GM18499 (cell line): Measurements from ENCODE around the gene DBP.
"Not testable (repeated sequence)": the region's sequence is repeated elsewhere in the genome, so short reads cannot be mapped to it uniquely, and the experiment has no call there.

ENCODE experiments used
- ATAC-seq: cut with Tn5 transposase; IDR thresholded peaks from one replicate; pipeline ENCODE4 v1.9.1; 2021; ENCODE audit warnings: moderate number of reproducible peaks; ENCODE audit not compliant: insufficient read depth, unreplicated experiment

DBP gene

GRCh38 chr19:48668761-48669160 lies 31.6 kb upstream of the DBP start:
- no peak for ATAC-seq

GRCh38 chr19:48668332-48668731 lies 31.2 kb upstream of the DBP start:
- no peak for ATAC-seq

- ATAC-seq = no peak
Observed at GRCh38 chr19:48665786-48666185, 28.6 kb upstream of the DBP start.

DNA sequence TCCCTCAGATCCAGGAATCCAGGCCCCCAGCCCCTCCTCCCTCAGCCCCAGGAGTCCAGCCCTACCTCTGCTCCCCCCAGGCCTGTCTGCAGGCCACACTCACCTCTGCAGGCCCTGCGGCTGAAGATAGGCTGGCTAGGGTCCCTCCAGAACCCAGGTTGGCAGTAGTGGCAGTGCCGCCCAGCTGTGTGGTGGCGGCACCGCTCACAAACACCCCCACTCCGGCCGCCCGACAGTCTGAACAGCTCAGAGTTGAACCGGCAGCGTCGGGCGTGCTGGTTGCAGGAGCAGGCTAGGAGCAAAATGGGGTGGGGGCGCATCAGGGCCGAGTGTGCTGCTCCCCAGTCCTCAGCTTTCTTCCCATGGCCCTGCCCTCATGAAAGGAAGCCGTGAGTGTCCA lies 27.3 kb upstream of the DBP start:
- no peak for ATAC-seq

GRCh38 chr19:48663667-48664066 lies 26.5 kb upstream of the DBP start:
- no peak for ATAC-seq

DNA sequence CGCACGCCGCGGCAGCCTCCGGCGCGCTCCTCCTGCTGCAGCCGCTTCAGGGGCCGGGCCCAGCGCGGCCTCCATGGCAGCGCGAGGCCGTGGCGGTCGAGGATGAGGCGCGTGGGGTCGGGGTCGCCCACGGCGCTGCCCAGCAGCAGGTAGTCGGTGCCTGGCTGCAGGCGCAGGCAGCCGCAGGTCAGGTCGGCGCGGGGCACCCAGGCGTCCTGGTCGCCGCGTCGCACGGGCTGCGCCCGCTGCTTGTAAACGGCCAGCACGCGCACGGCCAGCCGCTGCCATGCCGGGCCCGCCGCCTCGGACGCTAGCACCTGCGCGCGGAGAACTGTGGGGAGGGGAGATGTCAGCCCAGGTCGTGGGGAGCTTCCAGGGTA lies 24.5 kb upstream of the DBP start:
- ATAC-seq = no peak

DNA sequence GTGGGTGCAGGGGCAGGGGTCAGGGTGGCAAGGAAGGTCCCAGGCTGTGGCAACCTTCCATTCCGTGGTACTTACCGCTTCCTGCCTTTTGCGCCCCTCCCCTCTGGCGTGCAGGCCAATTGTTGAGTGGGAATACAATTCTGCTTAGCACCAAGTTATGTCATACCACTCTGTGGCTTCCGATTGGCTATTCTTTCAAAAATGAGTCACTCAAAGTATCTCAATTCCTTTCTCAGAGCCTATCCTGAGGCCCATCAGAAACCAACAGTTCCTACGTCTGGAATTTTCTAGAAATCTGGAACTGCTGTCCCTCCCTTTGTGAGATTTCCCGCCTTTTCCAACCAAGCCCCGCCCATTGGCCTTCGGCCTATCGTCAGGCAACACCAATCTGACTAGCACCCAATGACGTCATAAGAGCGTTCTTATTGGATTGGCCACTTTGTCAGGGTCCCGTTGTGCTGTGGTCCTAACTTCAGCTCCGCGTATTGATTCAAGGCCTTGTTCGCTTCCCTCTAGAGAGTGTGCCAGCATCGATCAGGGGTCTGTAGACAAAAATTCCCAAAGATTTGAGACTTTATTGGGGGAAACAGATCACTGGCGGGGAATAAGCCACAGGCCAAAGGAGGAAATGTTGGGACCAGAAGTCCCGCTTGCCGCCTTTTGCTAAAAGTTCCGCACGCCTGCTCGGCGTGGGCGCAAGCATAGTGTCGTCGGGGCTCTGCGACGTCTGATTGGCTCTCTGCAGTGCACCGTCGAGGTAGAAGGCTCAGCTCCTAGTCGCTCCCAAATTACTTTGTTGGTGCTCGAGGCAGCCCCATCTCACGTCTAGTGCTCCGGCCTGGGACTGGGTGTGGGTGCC lies 23.9 kb upstream of the DBP start:
- ATAC-seq = no peak

- ATAC-seq = no peak
Observed at GRCh38 chr19:48659768-48660167, 22.6 kb upstream of the DBP start.

DNA sequence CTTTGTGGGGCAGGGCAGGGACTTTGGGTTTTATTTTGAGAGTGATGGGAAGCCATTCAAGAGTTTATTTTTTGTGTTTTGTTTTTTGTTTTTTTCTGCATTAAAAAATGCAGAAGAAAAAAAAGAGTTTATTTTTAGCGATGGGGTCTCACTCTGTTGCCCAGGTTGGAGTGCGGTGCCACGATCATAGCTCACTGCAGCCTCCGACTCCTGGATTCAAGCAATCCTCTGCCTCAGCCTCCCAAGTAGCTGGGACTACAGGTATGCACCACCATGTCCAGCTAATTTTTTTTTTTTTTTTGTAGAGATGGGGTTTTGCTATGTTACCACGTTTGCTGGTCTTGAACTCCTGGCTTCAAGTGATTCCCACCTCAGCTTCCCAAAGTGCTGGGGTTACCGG lies 21.3 kb upstream of the DBP start:
- no peak for ATAC-seq

DNA sequence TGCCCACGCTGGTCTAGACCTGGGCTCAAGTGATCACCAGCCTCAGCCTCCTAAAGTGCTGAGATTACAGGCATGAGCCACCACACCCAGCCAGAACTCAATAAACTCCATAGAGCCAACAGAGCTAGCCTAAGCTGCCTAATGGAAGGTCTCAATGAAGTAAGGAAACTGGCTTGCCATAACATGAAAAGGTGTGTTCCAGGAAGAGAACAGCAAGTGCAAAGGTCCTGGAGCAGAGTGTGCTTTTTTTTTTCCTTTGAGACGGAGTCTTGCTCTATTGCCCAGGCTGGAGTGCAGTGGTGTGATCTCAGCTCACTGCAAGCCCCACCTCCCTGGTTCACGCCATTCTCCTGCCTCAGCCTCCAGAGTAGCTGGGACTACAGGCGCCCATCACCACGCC lies 20.6 kb upstream of the DBP start:
- ATAC-seq = not testable (repeated sequence)

DNA sequence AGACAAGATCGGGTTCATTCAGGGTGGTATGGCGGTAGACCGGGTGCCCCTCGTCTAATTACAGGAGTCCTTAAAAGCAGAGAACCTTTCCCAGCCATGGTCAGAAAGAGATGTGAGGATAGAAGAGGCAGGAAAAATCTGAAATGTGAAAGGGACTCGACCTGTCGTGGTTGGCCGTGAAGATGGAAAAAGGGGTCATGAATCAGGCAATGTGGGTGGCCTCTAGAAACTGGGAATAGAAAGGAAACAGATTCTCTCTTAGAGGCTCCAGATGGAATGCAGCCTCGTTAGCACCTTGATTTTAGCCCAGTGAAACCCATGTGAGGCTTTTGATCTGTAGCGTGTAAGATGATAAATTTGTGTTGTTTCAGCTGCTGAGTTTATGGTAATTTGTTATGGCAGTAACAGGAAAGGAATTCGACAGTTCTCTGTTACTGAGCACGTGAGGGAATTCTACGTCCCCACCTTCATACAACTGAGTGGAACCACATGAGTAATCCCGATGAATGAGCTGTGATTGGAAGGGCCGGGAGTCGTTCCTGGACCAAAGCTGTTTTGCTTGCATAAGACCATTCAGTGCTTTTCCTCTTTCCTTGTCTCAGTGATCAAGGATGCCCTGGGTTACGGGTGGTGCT lies 19.8 kb upstream of the DBP start:
- no peak for ATAC-seq

- no peak for ATAC-seq
Observed at GRCh38 chr19:48654299-48655059, 17.3 kb upstream of the DBP start.

GRCh38 chr19:48651683-48652048 lies 14.5 kb upstream of the DBP start:
- no peak for ATAC-seq

DNA sequence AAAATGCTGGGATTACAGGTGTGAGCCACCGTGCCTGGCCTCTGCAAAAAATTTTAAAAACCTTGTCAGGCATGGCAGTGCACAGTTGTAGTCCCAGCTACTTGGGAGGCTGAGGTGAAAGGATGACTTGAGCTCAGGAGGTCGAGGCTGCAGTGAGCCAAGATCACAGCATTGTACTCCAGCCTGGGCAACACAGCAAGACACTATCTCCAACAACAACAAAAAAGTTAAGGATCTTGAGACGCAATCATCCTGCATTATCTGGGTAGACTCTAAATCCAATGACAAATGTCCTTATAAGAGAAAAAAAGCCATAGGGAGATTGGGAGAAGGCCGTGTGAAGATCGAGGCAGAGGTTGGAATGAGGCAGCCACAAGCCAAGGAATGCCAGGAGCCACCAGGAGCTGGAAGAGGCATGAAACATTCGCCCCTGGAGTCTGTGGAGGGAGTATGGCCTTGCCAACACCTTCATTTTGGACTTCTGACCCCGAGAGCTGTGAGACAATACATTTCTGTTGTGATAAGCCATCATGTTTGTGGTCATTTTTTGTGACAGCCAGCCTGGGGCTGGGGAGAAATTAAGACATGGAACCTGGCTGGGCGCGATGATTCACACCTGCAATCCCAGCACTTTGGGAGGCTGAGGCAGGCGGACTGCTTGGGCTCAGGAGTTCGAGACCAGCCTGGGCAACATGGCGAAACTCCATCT lies 13.9 kb upstream of the DBP start:
- ATAC-seq = no peak

- no peak for ATAC-seq
Observed at GRCh38 chr19:48648134-48648533, 11.0 kb upstream of the DBP start.

- no peak for ATAC-seq
Observed at GRCh38 chr19:48646722-48647216, 9.6 kb upstream of the DBP start.

DNA sequence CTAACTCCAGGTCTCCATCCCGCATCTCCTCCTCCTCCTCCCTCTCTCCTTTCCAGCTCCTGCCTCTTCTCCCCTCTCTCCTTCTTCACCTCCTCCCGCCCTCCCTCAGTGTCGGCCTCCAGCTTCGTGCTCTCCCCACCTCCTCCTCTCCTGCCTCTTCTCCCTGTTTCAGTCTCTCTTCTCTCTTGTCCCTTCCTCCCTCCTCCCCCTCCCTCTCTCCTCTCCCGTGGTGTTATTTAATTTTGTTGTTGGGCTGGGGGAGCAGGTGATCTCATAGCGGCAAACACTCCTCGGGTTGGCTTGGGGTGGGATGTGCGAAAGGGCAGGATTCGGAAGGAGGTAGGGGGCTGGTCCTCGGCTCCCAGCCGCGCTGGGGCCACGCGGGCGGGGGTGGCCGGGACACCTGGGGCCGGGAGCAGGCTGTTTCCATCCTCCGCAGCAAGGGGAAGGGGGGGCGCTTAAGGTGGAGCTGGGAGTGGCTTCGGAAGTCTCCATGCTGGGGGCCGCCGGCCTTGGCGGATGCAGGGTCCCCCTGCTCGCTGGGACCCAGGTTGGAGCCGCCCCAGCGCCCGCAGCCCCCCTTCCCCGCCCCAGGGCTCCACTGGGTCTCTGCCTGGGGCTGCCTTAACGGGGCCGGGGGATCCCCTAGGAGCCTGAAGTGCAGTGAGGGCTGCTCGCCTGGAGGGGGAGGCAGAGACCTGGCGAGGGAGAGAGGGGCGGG lies 9.0 kb upstream of the DBP start, which contains the start of gene CA11:
CA11 (minus strand) TSS at position 187 of the 721 bp plus-strand sequence. CDS start 555 bp downstream, outside the sequence.
- ATAC-seq = no peak

- ATAC-seq = no peak
Observed at GRCh38 chr19:48645620-48646000, 8.4 kb upstream of the DBP start.

DNA sequence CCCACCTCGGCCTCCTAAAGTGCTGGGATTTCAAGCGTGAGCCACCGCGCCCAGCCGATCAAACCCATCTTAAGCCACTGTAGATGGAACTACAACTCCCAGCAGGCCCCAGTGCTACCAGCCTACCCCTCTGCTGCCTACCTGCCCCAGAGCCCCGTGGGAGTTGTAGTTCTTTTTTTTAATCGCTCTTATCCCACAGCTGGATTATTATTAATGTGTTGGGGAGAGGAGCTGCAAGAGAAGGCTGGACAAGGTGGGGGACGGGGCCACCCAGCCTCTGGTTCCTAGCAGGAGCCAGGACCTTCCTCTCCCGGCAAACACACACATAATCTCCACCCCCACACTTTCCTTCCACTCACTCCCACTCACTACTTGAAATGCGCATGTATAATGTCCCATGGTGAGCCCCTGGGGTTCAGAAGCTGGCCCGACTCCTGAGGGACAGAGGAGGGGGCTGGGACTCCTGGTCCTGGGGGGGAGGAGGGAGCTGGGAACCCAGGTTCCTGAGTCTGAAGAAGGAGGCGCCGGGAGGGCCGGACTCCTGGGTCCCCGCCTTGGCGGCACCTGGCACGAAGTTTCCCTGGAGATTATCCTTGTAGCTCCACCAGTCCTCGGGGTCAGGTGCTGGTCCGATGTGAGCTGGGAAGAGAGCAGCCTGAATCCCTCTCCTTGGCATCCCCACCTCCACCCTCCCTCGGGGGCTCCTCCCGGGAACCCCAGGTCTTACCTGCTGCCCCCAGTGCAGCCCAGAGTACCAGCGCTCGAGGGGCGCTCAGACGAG lies 7.8 kb upstream of the DBP start:
- ATAC-seq = no peak
